Body of pancreas (tissue), 4 donors: Measurements from ENCODE around the gene JADE3.

Experiments used
- CTCF ChIP-seq, 7 experiments: fragments of 450-650 bp in 4 of 7; fragments of 200-600 bp in 3 of 7; sonication (generic) in 3 of 7; IDR thresholded peaks; one replicate each; pipeline ENCODE4 v1.5.1; 2016 to 2019; ENCODE audit warnings: antibody characterized with exemption in 7 of 7
- POLR2A ChIP-seq, 3 donors: fragments of 450-650 bp; IDR thresholded peaks; one replicate each; pipeline ENCODE4 v1.6.1; 2016; ENCODE audit warnings: antibody characterized with exemption in 3 of 3, mild to moderate bottlenecking in 2 of 3

- no peak for TF ChIP-seq POLR2A (IDR thresholded peaks at IDR 0.05)
- TF ChIP-seq CTCF (IDR thresholded peaks at IDR 0.05), result no peak
Measured at GRCh38 chrX:46904626-46905025, 7.6 kb upstream of the JADE3 start.
